Brain microvascular endothelial cell (primary cell): ENCODE results near the gene IL1F10.

ENCODE experiments used
- DNase-seq: peaks from one replicate; pipeline ENCODE4 v3.0.0-alpha.2; 2020
- H3K27ac ChIP-seq: fragments of 250-450 bp; sonication (Bioruptor Pico); 2 replicates; pipeline ENCODE4 v1.5.1; 2020; ENCODE audit warnings: mild to moderate bottlenecking, moderate library complexity
- H3K27me3 ChIP-seq: fragments of 250-450 bp; sonication (Bioruptor Pico); replicated peaks from 2 replicates; pipeline ENCODE4 v1.5.1; 2020; ENCODE audit warnings: mild to moderate bottlenecking
- H3K36me3 ChIP-seq: fragments of 250-450 bp; sonication (Bioruptor Pico); replicated peaks from 2 replicates; pipeline ENCODE4 v1.5.1; 2020; ENCODE audit warnings: mild to moderate bottlenecking
- H3K4me3 ChIP-seq: 2 replicates; pipeline ENCODE4 v1.5.1; 2011; ENCODE audit warnings: low read depth, mild to moderate bottlenecking, control low read depth, low read length, moderate library complexity
- in situ Hi-C: cut with HindIII; loops from 2 replicates; pipeline ENCODE4 v1.10.0; 2017; ENCODE audit warnings: low sequenced_read_pairs, low pct_ligation_motif_present
- TF ChIP-seq, protein P1 (sequence below): IDR thresholded peaks from 2 replicates; pipeline ENCODE4 v1.5.1; 2011; ENCODE audit warnings: low read depth, mild to moderate bottlenecking, moderate library complexity, low read length, control low read depth, inconsistent platforms; ENCODE audit errors: missing control alignments

IL1F10 gene

DNA sequence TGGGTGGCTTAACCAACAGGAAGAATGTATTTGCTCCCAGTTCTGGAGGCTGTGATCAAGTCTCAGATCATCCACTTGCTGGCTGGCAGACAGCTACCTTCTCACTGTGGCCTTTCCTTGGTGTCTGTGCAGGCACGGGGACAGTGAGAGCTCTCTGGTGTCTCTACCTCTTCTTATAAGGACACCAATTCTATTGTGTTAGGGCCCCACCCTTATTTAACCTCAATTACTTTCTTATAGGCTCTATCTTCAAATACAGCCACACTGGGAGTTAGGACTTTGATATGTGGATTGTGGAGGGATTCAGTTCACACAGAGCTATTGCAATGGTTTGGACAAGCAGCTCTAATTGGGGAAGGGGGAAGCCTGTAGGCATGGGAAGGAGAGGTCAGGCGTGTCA, 34.4 kb downstream of the IL1F10 start:
- DNase-seq, result no peak
- in situ Hi-C loops, result no loop called here
- Histone ChIP-seq H3K36me3 (no peaks in the 10 kb centered on the region), H3K27me3 (no peaks in the 10 kb centered on the region), H3K4me3 (no peak overlapping the region), H3K27ac (no peak overlapping the region)
- TF ChIP-seq, protein P1, sequence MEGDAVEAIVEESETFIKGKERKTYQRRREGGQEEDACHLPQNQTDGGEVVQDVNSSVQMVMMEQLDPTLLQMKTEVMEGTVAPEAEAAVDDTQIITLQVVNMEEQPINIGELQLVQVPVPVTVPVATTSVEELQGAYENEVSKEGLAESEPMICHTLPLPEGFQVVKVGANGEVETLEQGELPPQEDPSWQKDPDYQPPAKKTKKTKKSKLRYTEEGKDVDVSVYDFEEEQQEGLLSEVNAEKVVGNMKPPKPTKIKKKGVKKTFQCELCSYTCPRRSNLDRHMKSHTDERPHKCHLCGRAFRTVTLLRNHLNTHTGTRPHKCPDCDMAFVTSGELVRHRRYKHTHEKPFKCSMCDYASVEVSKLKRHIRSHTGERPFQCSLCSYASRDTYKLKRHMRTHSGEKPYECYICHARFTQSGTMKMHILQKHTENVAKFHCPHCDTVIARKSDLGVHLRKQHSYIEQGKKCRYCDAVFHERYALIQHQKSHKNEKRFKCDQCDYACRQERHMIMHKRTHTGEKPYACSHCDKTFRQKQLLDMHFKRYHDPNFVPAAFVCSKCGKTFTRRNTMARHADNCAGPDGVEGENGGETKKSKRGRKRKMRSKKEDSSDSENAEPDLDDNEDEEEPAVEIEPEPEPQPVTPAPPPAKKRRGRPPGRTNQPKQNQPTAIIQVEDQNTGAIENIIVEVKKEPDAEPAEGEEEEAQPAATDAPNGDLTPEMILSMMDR, result no peak

DNA sequence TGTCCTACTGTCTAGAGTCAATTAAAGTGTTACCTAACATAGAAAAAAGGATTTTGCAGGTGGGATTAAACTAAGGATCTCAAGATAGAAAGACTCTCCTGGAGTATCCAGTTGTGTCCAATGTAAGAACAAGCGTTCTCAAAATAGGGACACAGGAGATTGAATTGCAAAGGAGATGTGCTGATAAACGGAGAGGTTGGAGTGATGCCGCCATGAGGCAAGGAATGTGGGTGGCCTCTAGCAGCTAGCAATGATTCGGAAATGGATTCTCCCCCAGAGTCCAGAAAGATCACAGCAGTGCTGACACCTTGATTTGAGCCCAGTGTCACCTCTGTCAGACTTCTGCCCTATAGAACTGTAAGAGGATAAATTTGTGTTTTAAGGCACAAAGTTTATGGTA, 35.5 kb downstream of the IL1F10 start:
- Histone ChIP-seq H3K27me3 (no peaks in the 10 kb centered on the region), H3K36me3 (no peaks in the 10 kb centered on the region), H3K4me3 (no peak overlapping the region), H3K27ac (no peak overlapping the region)
- in situ Hi-C loops, result no loop called here
- TF ChIP-seq, protein P1, result no peak
- DNase-seq, result no peak

DNA sequence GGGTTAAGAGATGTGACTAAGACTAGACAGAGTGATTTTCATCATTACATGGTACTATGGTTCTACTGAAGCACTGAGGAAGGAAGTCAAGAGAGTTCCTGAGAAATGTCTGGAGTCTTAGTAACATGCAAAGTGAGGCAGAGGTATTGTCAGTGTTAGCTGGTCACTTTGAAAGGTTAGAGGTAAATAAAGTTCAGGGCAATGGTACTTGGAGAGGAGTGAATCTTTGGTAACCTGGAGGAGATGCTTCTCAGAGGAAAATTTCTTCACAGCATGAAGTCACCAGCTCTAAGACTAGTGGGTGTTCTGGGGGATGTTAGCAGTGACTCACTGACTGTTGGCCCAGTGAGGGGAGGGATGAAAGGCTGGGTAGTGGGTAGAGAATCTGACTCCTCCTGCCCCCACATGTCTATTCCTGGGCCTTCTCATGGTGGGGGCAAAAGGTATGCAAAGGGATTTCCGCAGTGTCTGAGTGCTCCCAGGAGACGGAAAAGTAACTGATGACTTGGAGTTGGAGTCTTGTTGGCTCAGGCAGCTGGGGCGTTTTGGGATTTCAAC, 36.4 kb downstream of the IL1F10 start:
- TF ChIP-seq, protein P1, result no peak
- Histone ChIP-seq H3K36me3 (no peaks in the 10 kb centered on the region), H3K4me3 (no peak overlapping the region), H3K27ac (no peak overlapping the region), H3K27me3 (no peaks in the 10 kb centered on the region)
- in situ Hi-C loops, result no loop called here
- DNase-seq, result no peak

DNA sequence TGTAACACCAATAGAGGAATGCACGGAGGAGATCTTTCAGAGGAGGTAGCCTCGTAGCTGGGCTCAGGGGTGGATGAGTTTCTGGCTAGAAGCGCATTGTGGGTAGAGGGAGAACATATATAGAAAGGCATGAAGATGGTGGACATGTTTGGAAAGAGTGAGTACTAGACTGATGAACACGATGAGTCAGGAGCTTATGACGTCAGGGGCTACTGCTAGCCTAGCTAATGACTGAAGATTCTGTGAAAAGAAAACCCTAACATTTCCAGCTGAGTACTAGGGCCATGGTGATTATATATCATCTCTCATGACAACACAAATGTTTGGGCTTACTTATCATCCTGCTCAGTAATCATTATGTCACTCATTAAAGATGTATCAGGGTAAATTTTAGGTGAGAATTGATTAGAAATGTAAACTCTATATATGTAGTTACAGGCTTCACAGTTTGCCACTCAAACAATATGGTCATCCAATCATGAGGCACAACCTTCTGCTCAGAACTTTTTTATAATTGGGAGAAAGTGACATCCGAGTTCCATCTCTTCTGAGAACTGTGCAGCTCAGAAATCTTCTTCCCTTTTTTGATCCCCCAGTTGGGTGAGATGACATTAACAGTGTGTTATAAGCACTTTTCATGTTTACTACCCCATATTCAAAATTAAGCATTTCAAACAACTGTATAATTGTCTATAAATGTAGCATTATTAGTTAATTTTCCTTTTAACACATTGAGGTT, 37.4 kb downstream of the IL1F10 start:
- H3K27me3 ChIP-seq, result no peaks in the 10 kb centered on the region
- no peak overlapping the region for H3K27ac ChIP-seq
- peak; percentile 84 for DNase-seq
- in situ Hi-C loops, result no loop called here
- TF ChIP-seq, protein P1, result no peak
- no peaks in the 10 kb centered on the region for H3K36me3 ChIP-seq
- H3K4me3 ChIP-seq, result no peak overlapping the region

DNA sequence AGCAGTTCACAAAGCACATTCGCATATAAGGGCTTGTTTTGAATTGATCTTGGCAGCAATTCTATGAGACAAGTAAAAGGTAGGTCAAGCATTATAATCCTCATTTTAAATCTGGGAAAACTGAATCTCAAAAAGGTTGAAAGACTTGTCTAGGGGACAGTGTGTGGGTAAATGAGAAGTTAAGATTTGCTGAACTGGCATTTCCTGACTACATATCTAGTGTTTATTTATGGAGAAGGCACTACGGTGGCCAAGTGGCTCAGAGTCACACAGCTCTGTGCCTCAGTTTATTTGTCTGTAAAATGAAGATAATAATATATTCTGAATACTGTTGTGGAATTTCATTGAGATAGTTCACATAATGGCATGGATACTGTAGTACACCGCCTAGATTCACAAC, 43.4 kb downstream of the IL1F10 start:
- no peak for DNase-seq
- in situ Hi-C loops, result no loop called here
- TF ChIP-seq, protein P1, result no peak
- Histone ChIP-seq H3K4me3 (no peak overlapping the region), H3K27me3 (no peaks in the 10 kb centered on the region), H3K27ac (no peak overlapping the region), H3K36me3 (no peaks in the 10 kb centered on the region)
